ENCODE data around the gene EPOP.

Gene EPOP

GRCh38 chr17:38674749-38675615 lies at the start of gene EPOP:
Gene EPOP (minus strand): TSS chr17:38674957. CDS start chr17:38674495, 462 bp downstream.
- in situ Hi-C loops (cut with HindIII; ENCODE audit: low pct_ligation_motif_present, low pct_unique_long_range_greater_than_20kb, low sequenced_read_pairs), result no loop called here
- DNase-seq, result peak; percentile 89

GRCh38 chr17:38721802-38722201 lies 47.0 kb upstream of the EPOP start:
- DNase-seq, result no peak
- in situ Hi-C loops (cut with HindIII; ENCODE audit: low pct_ligation_motif_present, low pct_unique_long_range_greater_than_20kb, low sequenced_read_pairs), result no loop called here

- in situ Hi-C loops (cut with HindIII; ENCODE audit: low pct_ligation_motif_present, low pct_unique_long_range_greater_than_20kb, low sequenced_read_pairs), result no loop called here
- no peak for DNase-seq
Measured at GRCh38 chr17:38720941-38721340, 46.2 kb upstream of the EPOP start.

- DNase-seq, result no peak
- in situ Hi-C loops (cut with HindIII; ENCODE audit: low pct_ligation_motif_present, low pct_unique_long_range_greater_than_20kb, low sequenced_read_pairs), result no loop called here
Measured at GRCh38 chr17:38719943-38720641, 45.3 kb upstream of the EPOP start.

GRCh38 chr17:38719289-38719942 lies 44.7 kb upstream of the EPOP start:
- DNase-seq, result no peak
- in situ Hi-C loops (cut with HindIII; ENCODE audit: low pct_ligation_motif_present, low pct_unique_long_range_greater_than_20kb, low sequenced_read_pairs), result no loop called here

- DNase-seq, result no peak
- in situ Hi-C loops (cut with HindIII; ENCODE audit: low pct_ligation_motif_present, low pct_unique_long_range_greater_than_20kb, low sequenced_read_pairs), result no loop called here
Measured at GRCh38 chr17:38717139-38717745, 42.5 kb upstream of the EPOP start.

GRCh38 chr17:38716368-38717005 lies 41.7 kb upstream of the EPOP start:
- no peak for DNase-seq
- in situ Hi-C loops (cut with HindIII; ENCODE audit: low pct_ligation_motif_present, low pct_unique_long_range_greater_than_20kb, low sequenced_read_pairs), result no loop called here

- in situ Hi-C loops (cut with HindIII; ENCODE audit: low pct_ligation_motif_present, low pct_unique_long_range_greater_than_20kb, low sequenced_read_pairs), result no loop called here
- no peak for DNase-seq
Measured at GRCh38 chr17:38715216-38715943, 40.6 kb upstream of the EPOP start.

- DNase-seq, result no peak
- in situ Hi-C loops (cut with HindIII; ENCODE audit: low pct_ligation_motif_present, low pct_unique_long_range_greater_than_20kb, low sequenced_read_pairs), result no loop called here
Measured at GRCh38 chr17:38713456-38714075, 38.8 kb upstream of the EPOP start.

GRCh38 chr17:38712593-38712992 lies 37.8 kb upstream of the EPOP start:
- in situ Hi-C loops (cut with HindIII; ENCODE audit: low pct_ligation_motif_present, low pct_unique_long_range_greater_than_20kb, low sequenced_read_pairs), result no loop called here
- no peak for DNase-seq

- in situ Hi-C loops (cut with HindIII; ENCODE audit: low pct_ligation_motif_present, low pct_unique_long_range_greater_than_20kb, low sequenced_read_pairs), result no loop called here
- DNase-seq, result no peak
Measured at GRCh38 chr17:38711792-38712571, 37.2 kb upstream of the EPOP start.

- in situ Hi-C loops (cut with HindIII; ENCODE audit: low pct_ligation_motif_present, low pct_unique_long_range_greater_than_20kb, low sequenced_read_pairs), result no loop called here
- no peak for DNase-seq
Measured at GRCh38 chr17:38710985-38711384, 36.2 kb upstream of the EPOP start.

GRCh38 chr17:38710604-38710962 lies 35.8 kb upstream of the EPOP start:
- no peak for DNase-seq
- in situ Hi-C loops (cut with HindIII; ENCODE audit: low pct_ligation_motif_present, low pct_unique_long_range_greater_than_20kb, low sequenced_read_pairs), result no loop called here

- in situ Hi-C loops (cut with HindIII; ENCODE audit: low pct_ligation_motif_present, low pct_unique_long_range_greater_than_20kb, low sequenced_read_pairs), result no loop called here
- DNase-seq, result no peak
Measured at GRCh38 chr17:38709864-38710603, 35.3 kb upstream of the EPOP start.

GRCh38 chr17:38709104-38709820 lies 34.5 kb upstream of the EPOP start:
- DNase-seq, result no peak
- in situ Hi-C loops (cut with HindIII; ENCODE audit: low pct_ligation_motif_present, low pct_unique_long_range_greater_than_20kb, low sequenced_read_pairs), result no loop called here

All from ACHN (cell line).